CD4-positive, alpha-beta T cell (primary cell): ENCODE measurements around the gene MSL1. TPM values are rescaled to one million over a fixed set of nuclear protein-coding genes. Genes with fewer than 3 reads are reported as not detected.

ENCODE experiments used
- ATAC-seq: fragments of 200-7000 bp; cut with Tn5 transposase; one replicate; pipeline ENCODE4 v1.10.0; 2022; ENCODE audit warnings: mild to moderate bottlenecking; ENCODE audit not compliant: poor library complexity
- CTCF ChIA-PET: fragments of 350-600 bp; sonication (Branson Sonifier 250); formaldehyde crosslinking; loops from one replicate; lab custom pipeline; 2021; ENCODE audit warnings: antibody characterized with exemption, inconsistent platforms; lab: Charles Lee
- POLR2A ChIA-PET: fragments of 350-600 bp; sonication (Branson Sonifier 250); formaldehyde crosslinking; loops from one replicate; lab custom pipeline; 2021; ENCODE audit warnings: antibody characterized with exemption, inconsistent platforms; lab: Charles Lee
- DNase-seq, 14 experiments: peaks; one replicate each; pipeline ENCODE4 v3.0.0-alpha.2; 2013 to 2020; ENCODE audit warnings: mixed read lengths in 2 of 14
- H3K27ac ChIP-seq, 2 donors: one replicate each; pipeline versions ENCODE4 v1.5.1 to v1.7.0; 2013; ENCODE audit warnings: low read length in 2 of 2, low read depth in 1 of 2, mild to moderate bottlenecking in 1 of 2
- H3K27me3 ChIP-seq, 2 experiments: 1 replicate in 1 of 2; 2 replicates in 1 of 2; pipeline versions ENCODE4 v1.6.1 to v1.7.0; 2013; ENCODE audit warnings: low read length in 2 of 2, control low read depth in 1 of 2, mild to moderate bottlenecking in 1 of 2, moderate library complexity in 1 of 2; ENCODE audit not compliant: insufficient read depth in 2 of 2, control insufficient read depth in 1 of 2
- H3K36me3 ChIP-seq: one replicate; pipeline ENCODE4 v1.6.1; 2013; ENCODE audit warnings: low read length, control low read depth; ENCODE audit not compliant: insufficient read depth
- H3K4me1 ChIP-seq: one replicate; pipeline ENCODE4 v1.6.1; 2013; ENCODE audit warnings: low read length, control low read depth; ENCODE audit not compliant: insufficient read depth
- H3K4me3 ChIP-seq: one replicate; pipeline ENCODE4 v1.5.1; 2013; ENCODE audit warnings: mild to moderate bottlenecking, low read length, moderate library complexity
- H3K9me3 ChIP-seq, 2 experiments: 1 replicate in 1 of 2; 2 replicates in 1 of 2; pipeline versions ENCODE4 v1.6.1 to v1.7.0; 2013; ENCODE audit warnings: low read length in 2 of 2, mild to moderate bottlenecking in 2 of 2, control low read depth in 1 of 2, moderate library complexity in 1 of 2; ENCODE audit not compliant: control insufficient read depth in 1 of 2, insufficient read depth in 1 of 2
- H3K27ac Mint-ChIP-seq: one replicate; pipeline ENCODE4 v1.8.0; 2020; ENCODE audit warnings: mixed read lengths
- H3K27me3 Mint-ChIP-seq: one replicate; pipeline ENCODE4 v1.8.0; 2021; ENCODE audit warnings: mixed read lengths
- H3K36me3 Mint-ChIP-seq: one replicate; pipeline ENCODE4 v1.8.0; 2021; ENCODE audit warnings: low read depth, mixed read lengths
- H3K4me1 Mint-ChIP-seq: one replicate; pipeline ENCODE4 v1.8.0; 2021; ENCODE audit warnings: low read depth, mixed read lengths
- H3K4me3 Mint-ChIP-seq: one replicate; pipeline ENCODE4 v1.8.0; 2020; ENCODE audit warnings: mild to moderate bottlenecking, mixed read lengths
- H3K9me3 Mint-ChIP-seq: one replicate; pipeline ENCODE4 v1.8.0; 2020; ENCODE audit warnings: mixed read lengths
- CTCF ChIP-seq: fragments of 200-600 bp; IDR thresholded peaks from one replicate; pipeline ENCODE4 v1.8.0; 2022; ENCODE audit warnings: antibody characterized with exemption, mild to moderate bottlenecking
- intact Hi-C, 2 experiments: fragments of 100-400 bp; cut with DNase I in 1 of 2; cut with micrococcal nuclease in 1 of 2; formaldehyde crosslinking; loops; one replicate each; pipeline versions ENCODE4 v1.15.1 to v1.9.0; 2023 to 2025; cut with DNase I, micrococcal nuclease
- total RNA-seq, 174 experiments: library from RNA in 2 of 174; stranded (reverse) in 2 of 174; gene quantifications; one replicate each; pipeline ENCODE4 v1.2.3 and lab custom pipeline; 2021 to 2026

Gene MSL1
- total RNA-seq, 2 experiments from 2014 or later, result 77.0 to 79.2 TPM

DNA sequence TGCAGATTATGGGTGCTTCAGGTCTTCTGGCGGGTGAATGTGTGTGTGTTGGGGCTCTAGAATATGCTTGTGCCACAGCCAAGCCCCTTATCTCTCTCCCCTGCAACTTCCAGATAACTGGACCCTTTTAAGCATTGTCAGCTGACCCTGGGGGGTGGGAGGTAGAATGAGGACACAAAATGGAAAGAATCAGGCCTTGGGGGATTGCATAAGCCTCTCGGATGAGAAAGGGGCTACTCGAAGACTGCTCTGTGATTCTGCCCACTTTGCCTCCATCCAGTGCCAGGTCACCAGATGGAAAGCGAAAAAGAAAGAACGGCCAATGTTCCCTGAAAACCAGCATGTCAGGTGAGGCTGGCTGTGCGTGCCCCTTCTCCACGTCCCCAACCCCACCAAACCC is 45.2 kb upstream of the MSL1 start:
- H3K27ac Mint-ChIP-seq, result no peak overlapping the region
- H3K9me3 Mint-ChIP-seq, result no peaks in the 10 kb centered on the region
- DNase-seq, result no peak
- peaks cover 38% of the 10 kb centered on the region for H3K4me1 Mint-ChIP-seq
- intact Hi-C loops, result no loop called here
- POLR2A ChIA-PET, result interaction anchor here (2.9 to 4.4 kb wide), 2 partner anchors 18 to 22 kb away, joined by 14 to 46 read pairs; partner anchors contain the start of gene NR1D1
- H3K4me3 Mint-ChIP-seq, result no peak overlapping the region
- TF ChIP-seq CTCF, result no peak
- H3K27ac ChIP-seq, result no peak overlapping the region
- H3K36me3 ChIP-seq, result peaks cover 48% of the 10 kb centered on the region
- no peak overlapping the region for H3K4me3 ChIP-seq
- no peaks in the 10 kb centered on the region for H3K27me3 ChIP-seq
- H3K9me3 ChIP-seq, result no peaks in the 10 kb centered on the region
- H3K27me3 Mint-ChIP-seq, result no peaks in the 10 kb centered on the region
- H3K36me3 Mint-ChIP-seq, result peaks cover 47% of the 10 kb centered on the region
- H3K4me1 ChIP-seq, result peaks cover 35% of the 10 kb centered on the region
- CTCF ChIA-PET, result interaction anchor here (1.1 to 2.8 kb wide), 6 partner anchors 9 to 75 kb away, joined by 3 to 49 read pairs (median 15); partner anchors contain the start of genes NR1D1 and THRA
- ATAC-seq, result no peak

DNA sequence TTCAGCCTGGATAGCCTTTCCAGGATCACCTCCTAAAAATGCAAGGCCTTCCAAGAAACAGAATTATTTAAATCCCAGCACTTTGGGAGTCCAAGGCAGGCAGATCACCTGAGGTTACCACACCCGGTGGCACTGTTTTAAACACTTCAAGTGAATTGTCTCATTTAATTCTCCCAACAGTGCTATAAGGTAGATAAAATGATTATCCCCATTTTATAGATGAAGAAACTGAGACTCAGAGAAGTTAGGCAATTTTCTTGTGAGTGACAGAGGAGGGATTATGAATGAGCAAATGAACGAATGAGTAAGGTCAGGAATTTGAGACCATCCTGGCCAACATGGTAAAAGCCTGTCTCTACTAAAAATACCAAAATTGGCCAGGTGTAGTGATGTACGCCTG is 42.2 kb upstream of the MSL1 start:
- no peak for ATAC-seq
- H3K4me1 Mint-ChIP-seq, result peaks cover 24% of the 10 kb centered on the region
- H3K9me3 ChIP-seq, result no peaks in the 10 kb centered on the region
- no peak overlapping the region for H3K27ac ChIP-seq
- peaks cover 52% of the 10 kb centered on the region for H3K36me3 ChIP-seq
- peaks cover 21% of the 10 kb centered on the region for H3K4me1 ChIP-seq
- intact Hi-C loops, result no loop called here
- no peak for TF ChIP-seq CTCF
- no peaks in the 10 kb centered on the region for H3K9me3 Mint-ChIP-seq
- no peaks in the 10 kb centered on the region for H3K27me3 ChIP-seq
- no peaks in the 10 kb centered on the region for H3K27me3 Mint-ChIP-seq
- H3K27ac Mint-ChIP-seq, result no peak overlapping the region
- CTCF ChIA-PET, result no interaction called here
- no peak for DNase-seq
- POLR2A ChIA-PET, result no interaction called here
- no peak overlapping the region for H3K4me3 ChIP-seq
- H3K4me3 Mint-ChIP-seq, result no peak overlapping the region
- H3K36me3 Mint-ChIP-seq, result peaks cover 58% of the 10 kb centered on the region

DNA sequence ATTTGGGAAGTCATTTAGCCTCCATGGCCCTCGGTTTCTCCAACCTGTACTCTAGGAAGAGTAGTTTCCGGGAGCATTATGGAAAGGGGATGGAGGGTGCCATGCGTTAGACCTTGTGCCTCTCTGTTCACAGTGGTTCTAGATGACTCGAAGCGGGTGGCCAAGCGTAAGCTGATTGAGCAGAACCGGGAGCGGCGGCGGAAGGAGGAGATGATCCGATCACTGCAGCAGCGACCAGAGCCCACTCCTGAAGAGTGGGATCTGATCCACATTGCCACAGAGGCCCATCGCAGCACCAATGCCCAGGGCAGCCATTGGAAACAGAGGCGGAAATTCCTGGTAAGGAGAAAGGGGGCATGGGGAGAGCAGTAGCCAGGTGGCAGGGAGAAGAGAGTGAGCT is 37.3 kb upstream of the MSL1 start:
- H3K4me1 ChIP-seq, result peaks cover 9% of the 10 kb centered on the region
- no peak overlapping the region for H3K27ac ChIP-seq
- peaks cover 13% of the 10 kb centered on the region for H3K4me1 Mint-ChIP-seq
- peaks cover 60% of the 10 kb centered on the region for H3K36me3 ChIP-seq
- no peak overlapping the region for H3K27ac Mint-ChIP-seq
- H3K27me3 ChIP-seq, result no peaks in the 10 kb centered on the region
- H3K4me3 Mint-ChIP-seq, result no peak overlapping the region
- peaks cover 67% of the 10 kb centered on the region for H3K36me3 Mint-ChIP-seq
- ChIA-PET POLR2A (interaction anchor here (0.5 to 3.3 kb wide), 2 partner anchors 28 to 48 kb away, joined by 3 to 21 read pairs; no protein-coding TSS in a partner anchor), CTCF (interaction anchor here (0.7 to 3.0 kb wide), 4 partner anchors 9 to 84 kb away, joined by 3 to 44 read pairs (median 14); partner anchors contain the start of gene THRA)
- DNase-seq (no peak), ATAC-seq (no peak)
- no peak for TF ChIP-seq CTCF
- no peak overlapping the region for H3K4me3 ChIP-seq
- no peaks in the 10 kb centered on the region for H3K9me3 Mint-ChIP-seq
- H3K27me3 Mint-ChIP-seq, result no peaks in the 10 kb centered on the region
- intact Hi-C loops, result no loop called here
- H3K9me3 ChIP-seq, result no peaks in the 10 kb centered on the region
